NCI-H748 (cell line): Measurements from ENCODE around the gene EIF4A3.
"Not testable (repeated sequence)": the region's sequence is repeated elsewhere in the genome, so short reads cannot be mapped to it uniquely, and the experiment has no call there.

Experiments
- DNase-seq: peaks from one replicate; lab custom pipeline; 2025; ENCODE audit not compliant: unreplicated experiment; lab: John Stamatoyannopoulos, UW

The EIF4A3 gene

DNA sequence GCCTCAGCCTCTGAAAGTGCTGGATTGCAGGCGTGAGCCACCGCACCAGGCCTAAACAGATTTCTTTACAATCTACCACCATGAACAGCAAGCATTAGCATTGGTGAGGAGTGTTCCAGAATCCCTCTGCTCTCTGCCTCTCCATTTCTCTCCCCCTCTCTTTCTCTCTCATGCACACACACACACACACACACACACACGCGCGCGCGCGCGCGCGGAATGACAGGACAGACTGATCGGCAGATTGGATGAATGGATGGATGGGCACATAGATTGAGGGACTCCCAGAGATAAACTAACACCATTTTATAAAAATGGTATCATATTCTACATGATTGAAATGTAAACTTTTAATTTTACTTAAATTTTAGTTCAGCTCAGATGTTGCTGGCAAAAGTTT, 26.2 kb upstream of the EIF4A3 start:
- no peak for DNase-seq

DNA sequence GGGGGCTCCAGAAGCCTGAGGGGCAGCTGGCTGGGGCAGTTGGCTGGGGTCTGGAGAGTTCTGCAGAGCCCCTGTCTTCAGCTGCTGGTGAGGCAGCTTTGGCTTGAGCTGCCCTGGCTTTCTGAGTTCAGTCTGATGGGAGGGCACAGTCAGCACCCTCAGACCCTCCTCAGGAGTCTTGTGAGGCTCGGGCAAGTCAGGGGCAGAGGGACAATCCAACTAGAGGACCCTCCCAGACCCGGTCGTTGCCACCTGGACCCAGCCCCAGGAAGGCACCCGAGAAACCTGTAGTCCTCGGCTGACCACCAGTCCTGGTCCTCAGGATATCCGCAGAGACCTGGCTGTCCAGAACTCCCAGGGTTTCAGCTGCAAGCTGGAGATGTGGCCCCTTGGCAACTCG, 24.8 kb upstream of the EIF4A3 start:
- DNase-seq: no peak

DNA sequence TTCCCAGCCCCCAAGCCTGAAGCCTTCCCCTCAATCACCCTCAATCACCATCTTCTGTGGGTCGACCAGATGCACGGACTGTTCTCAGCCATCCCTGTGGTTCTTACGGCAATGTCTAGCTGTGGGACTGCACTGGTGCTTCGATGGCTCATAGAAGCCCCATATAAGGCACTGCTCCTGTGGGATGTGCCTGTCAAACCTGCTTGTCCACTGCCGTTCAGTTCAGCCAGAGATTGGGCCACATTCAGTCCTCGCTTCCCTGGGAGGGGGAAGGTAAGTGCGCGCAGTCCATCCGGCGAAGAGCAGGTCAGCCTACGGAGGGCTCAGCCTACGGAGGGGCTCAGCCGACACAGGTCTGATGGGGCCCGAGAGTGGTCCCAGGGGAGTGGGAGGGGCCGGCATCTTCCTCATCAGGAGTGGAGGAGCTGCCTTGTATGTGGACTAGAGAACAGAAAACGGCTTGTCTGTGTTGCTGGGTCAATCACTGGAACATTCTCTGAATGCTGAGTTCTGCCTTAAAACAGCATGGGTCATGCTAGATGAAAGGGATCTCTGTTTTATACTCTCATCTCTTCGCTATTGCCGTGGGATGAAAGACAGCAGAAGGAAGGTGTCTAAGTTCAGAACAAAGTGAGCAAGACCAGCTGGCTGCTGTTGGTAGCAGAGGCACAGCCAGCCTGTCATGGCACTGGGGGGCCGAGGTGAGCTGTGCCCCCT, 23.0 kb upstream of the EIF4A3 start, which contains the start of gene CARD14:
TSS of gene CARD14 (plus strand) at position 247 of the 717 bp plus-strand sequence. CDS start 11,409 bp downstream, outside the sequence.
- DNase-seq: no peak

DNA sequence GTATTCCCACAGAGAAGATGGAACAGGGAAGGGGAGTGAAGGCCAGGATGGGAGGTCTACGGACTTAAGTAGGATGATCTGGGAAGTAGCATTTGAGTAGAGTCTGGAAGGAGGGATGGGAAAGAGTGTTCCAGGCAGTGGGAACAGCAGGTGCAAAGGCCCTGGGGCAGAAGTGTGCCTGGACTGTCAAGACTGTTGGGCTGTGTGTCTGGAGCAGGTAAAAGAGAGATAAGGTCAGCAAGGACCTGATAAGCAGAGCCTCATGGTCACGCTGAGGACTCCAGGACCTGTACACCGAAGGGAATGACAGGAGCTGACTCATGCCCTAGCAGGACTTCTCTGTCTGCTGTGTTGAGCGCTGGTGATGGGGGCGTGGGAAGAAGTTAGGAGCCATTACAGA, 22.2 kb upstream of the EIF4A3 start:
- no peak for DNase-seq

DNA sequence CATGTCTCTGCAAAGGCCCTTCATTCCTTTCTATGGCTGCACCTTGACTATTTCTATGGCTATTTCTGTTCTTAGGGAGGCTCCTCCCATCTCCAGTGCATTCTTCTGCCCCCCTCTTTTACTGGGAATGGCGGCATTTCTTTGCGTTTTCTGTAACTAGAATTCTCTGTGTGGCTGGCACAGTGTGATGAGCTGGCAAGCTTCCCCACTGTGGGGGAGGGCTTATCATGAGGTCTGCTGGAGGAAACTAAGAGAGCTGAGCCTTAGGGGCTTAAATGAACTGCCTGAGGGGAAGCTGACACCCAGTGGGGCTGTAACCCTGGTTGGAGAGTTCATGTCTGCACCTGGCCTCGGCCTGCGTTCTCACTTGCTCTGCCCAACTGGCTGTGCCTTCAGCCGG, 21.4 kb upstream of the EIF4A3 start:
- no peak for DNase-seq

DNA sequence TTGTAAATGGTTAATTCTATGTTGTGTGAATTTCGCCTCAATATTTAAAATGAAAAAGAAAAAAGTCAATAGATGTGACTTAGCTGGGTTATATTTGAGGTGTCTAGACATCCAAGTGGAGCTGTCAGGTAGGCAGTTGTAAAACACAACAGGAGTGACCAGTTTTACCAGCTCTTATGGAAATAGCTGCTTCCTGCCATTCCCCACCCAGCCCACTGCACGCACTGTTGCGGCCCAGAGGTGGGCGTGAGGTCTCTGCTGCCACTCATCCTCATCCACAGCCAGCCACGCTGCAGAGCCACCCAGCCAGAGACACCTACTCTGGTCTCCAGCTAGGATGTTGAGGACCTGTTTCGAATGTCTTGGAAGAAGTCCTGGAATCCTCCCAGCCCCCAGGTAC, 19.5 kb upstream of the EIF4A3 start:
- DNase-seq: peak; percentile 5

DNA sequence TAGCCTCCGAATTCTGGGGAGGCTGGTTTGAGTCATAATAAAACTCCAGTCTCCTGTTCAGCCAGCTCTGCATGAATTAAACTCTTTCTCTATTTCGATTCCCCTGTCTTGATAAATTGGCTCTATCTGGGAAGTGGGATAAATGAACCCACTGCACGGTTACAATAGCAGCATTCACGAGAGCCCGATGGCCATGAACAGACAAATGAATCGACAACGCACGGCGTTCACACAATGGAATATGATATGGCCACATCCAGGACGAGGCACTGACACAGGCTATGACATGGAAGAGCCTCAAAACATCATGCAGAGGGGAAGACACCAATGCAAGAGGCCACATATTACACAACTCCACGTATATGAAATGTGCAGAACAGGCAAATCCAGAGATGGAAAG, 17.3 kb upstream of the EIF4A3 start:
- no peak for DNase-seq

DNA sequence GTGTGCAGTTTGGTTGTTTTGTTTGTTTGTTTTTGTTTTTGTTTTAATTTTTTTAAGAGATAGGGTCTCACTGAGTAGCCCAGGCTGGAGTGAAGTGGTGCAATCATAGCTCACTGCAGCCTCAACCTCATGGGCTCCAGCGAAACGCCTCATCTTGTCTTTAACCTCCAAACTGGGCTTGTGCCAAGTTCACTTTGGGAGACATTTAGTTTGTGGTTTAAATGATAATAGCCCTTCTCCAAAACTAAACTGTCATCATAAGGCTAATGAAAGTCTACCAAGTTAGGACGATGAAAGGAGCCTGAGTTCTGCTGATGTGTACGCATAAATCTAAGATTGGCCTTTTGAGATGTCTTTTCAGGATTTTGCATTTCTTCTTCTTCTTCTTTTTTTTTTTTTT, 16.4 kb upstream of the EIF4A3 start:
- no peak for DNase-seq

DNA sequence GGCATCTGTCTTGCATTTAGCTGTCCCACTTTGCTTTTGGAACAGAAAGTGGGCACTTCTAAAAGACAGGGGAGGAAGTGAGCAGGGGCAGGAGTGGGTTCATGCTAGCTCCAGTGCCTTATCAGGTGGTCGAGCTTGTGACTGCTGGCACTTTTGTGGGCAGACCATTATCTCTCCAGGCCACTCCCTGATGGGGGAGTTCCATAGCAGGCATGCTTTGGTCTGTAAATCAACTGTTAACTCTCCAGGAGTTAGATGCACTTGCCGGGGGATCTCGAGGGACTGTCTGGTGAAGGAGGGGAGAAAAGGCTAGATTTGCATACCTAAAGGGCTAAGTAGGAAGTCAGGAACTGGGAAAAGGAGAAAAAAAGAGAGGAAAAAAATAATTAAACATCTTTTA, 13.6 kb upstream of the EIF4A3 start:
- no peak for DNase-seq

DNA sequence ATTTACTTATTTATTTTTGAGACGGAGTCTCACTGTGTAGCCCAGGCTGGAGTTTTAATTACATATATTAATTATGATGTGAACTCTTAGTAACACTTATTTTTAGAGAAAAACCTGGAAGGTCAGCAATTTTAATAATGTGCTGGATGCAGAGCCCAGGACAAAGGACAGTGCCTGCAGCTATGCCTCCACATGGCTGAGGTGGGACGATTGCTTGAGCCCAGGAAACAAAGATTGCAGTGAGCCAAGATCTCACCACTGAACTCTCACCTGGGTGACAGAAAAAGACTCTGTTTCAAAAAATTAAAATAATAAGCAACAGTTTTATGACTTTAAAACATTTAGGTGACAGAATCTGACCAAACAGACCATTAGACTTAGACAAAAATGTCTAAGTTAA, 11.9 kb upstream of the EIF4A3 start:
- no peak for DNase-seq

DNA sequence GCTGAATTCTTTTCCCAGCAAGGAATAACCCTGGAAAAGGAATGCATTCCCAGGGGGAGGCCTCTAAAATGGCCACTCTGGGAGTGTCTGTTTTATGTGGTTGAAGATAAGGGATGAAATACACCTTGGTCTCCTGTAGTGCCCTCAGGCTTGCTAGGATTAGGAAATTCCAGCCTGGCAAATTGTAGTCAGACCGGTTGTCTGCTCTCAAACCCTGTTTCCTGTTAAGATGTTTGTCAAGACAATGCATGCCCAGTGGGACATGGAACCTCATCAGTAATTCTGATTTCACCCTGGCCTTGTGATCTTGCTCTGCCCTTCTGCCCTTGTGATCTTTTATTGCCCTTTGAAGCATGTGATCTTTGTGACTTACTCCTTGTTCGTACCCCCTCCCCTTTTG, 8.7 kb upstream of the EIF4A3 start:
- not testable (repeated sequence) for DNase-seq

DNA sequence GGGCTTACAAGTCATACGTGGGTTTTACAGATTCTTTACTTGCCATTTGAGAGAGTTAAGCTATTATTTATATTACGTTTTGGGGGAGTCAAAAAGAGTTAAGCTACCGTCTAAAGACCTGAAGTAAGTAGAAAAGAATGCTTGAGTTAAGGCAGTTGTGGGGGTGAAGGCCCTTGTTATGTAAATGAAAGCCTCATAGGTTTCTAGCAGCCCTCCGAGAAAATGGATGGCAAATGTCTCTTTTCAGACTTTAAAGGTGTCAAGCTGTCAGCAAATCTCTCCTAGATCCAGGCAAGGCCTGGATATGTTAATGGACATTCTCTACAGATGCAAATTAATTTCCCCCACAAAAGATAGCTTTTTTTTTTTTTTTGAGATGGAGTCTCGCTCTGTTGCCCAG, 7.2 kb upstream of the EIF4A3 start:
- DNase-seq: no peak

DNA sequence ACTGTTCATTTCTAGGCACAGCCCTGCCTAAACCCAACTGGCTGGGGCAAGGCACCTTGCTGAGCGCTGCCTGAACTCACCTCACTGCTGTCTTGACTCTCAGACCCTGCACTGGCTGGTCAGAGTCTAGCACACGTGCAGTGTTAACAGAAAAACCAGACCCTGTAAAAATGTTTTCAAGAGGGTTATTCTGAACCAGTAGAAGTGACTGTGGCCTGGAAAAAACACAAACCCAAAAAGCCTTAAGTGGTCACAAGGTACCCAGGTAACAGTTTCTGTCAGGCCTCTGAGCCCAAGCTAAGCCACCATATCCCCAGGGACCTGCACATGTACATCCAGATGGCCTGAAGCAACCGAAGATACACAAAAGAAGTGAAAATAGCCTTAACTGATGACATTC, 6.1 kb upstream of the EIF4A3 start:
- no peak for DNase-seq

DNA sequence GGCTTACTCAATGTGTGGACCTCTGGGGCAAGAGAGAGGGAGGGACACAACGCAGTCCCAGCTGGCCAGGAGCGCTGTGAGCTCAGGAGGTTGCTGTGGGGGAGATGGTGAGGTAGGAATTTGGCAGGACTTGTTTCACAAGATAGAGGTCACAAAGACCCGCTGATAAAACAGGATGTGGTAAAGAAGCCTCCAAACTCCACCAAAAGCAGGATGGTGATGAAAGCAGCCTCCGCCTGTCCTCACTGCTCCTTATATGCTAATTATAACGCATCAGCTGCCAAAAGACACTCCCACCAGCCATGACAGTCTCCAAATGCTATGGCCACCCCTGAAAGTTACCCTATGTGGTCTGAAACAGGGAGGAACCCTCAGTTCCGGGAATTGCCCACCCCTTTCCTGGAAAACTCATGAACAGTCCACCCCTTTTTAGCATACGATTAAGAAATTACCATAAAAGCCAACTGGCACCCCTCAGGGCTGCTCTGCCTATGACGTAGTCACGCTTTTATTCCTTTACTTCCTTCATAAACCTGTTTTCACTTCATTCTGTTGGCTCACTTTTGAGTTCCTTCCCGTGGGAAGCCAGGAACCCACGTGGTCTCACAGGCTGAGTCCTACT, 5.3 kb upstream of the EIF4A3 start:
- no peak for DNase-seq

DNA sequence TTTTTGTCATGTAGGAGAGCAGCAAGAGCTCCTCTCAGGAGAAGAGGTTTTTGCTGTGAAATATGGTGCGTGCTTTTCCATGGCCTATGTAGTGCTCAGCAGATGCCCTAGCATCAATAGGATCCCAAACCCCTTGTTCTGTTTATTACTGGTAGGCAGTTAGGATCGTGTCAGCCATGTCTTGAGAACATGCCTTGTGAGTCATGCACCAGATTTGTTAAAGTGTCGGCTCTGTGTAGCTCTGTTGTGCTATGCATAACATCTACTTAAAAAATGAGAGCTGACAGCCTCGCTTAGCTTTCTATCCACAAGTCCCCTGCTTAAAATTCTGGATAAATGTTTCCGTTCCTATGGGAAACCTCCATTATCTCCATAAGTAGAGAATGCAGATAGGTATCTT, 4.4 kb upstream of the EIF4A3 start:
- DNase-seq: no peak

DNA sequence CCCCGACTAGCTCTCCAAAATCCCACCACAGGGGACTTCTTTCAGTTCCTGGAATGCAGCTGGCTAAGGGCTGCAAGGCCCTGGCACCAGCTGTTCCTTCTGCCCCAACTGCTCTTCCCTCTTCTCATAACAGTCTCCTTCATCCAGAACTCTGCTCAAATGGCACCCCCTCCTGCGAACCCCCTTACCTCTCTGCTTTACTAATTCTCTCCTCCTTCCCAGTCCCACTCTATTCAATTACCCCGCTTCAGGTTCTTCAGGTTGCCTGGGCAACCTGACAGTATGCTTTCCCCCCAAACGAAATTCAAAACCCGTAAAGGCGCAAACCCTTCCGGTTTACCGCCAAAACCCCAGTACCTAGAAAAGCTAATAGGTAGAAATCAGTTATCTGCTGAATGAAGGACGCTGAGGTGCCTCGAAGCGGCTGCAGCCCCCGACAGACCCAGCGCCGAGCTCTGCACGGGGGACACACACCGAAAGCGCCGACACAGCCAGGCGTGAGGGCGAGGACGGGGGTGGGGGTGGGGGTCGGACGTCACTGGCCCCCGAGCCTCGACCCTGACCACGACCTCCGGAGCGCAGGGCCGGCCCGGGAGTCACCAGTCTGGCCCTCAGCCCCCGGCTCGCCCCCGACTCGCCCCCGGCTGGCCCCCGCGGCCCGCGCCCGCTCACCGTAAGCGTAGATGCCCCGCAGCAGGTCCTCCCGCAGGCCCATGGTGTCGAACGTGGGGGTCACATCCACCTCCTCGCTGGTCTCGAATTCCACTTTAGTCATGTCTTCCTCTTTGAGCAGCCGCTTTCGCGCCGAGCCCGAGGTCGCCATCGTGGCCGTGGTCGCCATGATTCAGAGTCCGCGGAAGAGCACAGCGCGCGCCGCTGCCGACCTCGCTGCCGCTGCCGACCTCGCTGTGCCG, 550 bp downstream of the EIF4A3 start:
- DNase-seq: peak; percentile 57

DNA sequence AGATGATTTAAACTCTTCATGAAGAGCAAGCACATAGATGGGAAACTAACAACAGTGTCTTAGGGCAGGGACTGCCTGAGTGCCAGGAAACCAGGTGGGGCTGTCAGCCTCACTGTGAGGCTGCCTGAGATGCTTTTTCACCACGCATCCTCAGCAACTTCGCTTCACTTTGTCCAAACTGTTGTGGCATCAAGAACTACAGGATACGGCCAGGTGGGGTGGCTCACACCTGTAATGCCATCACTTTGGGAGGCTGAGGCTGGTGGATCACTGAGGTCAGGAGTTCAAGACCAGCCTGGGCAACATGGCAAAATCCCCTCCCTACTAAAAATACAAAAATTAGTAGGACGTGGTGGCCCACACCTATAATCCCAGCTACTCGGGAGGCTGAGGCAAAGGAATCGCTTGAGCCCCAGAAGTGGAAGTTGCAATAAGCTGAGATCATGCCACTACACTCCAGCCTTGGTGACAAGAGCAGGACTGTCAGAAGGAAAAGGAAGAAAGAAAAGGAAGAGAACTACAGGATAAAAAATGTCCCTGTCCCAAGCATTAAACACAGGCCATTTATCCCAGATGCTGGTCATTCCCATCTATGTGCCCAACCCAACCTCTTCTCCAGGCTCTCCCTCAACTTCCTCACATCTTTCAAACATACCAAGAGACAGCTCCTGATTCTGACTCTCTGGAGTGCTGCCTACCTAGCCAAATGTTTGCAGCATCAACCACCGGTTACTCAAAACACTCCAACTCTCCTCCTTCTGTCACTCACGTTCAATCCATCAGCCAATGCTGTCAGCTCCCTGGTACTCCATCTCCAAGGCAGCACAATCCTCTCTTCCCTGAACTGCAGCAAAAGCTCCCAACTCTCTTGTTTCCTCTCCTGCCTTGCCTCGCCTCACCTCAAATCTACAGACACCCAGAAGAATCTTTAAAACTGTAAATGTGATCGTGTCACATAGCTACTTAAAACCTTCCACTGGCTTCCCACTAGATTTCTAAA, 1.6 kb downstream of the EIF4A3 start:
- DNase-seq: no peak

DNA sequence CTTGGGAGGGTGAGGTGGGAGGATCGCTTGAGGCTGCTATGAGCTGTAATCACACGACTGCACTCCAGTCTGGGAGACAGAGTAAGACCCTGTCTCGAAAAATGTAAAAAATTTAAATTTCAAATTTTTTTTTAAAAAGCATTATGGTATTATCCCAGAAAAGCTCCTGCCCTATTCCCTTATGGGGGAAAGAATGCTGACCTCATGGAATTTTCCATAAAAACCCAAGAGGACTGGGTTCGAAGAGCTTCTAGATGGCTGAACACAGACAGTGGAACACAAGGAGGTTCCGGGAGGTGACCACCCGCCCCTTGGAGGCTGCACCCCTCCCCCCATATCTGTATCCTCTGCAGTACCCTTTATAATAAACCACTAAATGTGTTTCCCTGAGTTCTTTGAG, 4.0 kb downstream of the EIF4A3 start:
- DNase-seq: no peak

DNA sequence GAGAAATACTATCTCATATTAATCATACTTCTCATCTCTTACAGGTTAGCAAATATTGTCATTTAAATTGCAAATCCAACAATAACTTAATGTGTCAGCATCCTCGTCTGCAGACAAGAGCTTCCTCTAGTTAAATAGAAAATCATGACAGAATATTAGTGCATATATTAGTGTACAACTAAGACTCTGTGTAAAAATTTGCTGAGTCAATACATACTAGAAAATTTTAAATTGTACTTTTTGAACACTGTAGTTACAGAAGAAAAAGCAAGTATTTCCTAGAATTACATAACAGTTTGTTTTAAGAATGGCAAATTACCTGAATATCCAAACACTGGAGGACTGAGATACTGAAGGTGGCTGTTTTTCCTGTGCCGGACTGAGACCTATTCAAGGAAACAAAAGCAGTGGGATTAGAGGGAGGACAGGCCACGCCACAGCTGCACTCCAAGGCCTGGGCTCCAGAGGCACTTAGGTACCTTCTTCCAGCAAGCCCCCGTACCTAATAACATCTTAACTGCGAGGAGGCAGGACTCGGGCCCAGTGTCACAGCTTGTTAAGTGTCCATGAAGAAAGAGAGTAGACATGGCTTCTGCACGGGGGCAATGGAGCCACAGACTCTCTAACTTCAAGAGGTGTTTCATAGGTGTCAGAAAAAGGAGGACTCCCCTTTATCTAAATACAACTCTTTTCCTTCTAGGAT, 5.3 kb downstream of the EIF4A3 start:
- no peak for DNase-seq

DNA sequence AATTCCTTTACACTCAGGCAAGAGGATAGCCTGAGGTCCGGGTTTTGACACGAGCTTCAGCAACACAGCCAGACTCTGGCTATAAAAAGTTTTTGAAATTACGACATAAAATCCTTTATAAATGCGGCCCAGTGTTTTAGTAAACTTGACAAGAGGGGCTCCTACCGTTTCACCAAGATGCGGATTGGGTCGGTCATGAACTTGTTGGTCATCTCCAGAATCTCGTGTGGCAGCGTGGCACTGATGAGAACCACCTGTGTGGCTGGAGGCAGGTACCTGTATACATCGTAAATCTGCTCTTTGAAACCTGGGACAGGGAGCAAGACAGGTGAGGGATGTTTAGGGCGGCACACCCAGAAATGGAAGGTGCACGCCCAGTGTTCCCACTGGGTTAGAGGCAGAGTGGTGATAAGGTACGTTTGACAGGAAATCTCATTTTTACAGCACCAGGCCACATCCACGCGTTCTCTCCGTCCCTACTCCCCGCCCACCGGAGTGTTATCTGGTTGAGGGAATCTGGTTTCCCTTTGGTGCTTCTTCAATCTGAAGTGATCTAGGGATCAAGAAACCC, 8.0 kb downstream of the EIF4A3 start:
- no peak for DNase-seq
